GM21367 (cell line): ENCODE measurements around the gene TRIM61.
A peak's percentile ranks its signal among the peaks of the same experiment; 100 is the strongest.
"Not testable (repeated sequence)": the region's sequence is repeated elsewhere in the genome, so short reads cannot be mapped to it uniquely, and the experiment has no call there.

Experiments used
- ATAC-seq: cut with Tn5 transposase; IDR thresholded peaks from one replicate; pipeline ENCODE4 v1.9.1; 2021; ENCODE audit not compliant: unreplicated experiment

TRIM61 gene

DNA sequence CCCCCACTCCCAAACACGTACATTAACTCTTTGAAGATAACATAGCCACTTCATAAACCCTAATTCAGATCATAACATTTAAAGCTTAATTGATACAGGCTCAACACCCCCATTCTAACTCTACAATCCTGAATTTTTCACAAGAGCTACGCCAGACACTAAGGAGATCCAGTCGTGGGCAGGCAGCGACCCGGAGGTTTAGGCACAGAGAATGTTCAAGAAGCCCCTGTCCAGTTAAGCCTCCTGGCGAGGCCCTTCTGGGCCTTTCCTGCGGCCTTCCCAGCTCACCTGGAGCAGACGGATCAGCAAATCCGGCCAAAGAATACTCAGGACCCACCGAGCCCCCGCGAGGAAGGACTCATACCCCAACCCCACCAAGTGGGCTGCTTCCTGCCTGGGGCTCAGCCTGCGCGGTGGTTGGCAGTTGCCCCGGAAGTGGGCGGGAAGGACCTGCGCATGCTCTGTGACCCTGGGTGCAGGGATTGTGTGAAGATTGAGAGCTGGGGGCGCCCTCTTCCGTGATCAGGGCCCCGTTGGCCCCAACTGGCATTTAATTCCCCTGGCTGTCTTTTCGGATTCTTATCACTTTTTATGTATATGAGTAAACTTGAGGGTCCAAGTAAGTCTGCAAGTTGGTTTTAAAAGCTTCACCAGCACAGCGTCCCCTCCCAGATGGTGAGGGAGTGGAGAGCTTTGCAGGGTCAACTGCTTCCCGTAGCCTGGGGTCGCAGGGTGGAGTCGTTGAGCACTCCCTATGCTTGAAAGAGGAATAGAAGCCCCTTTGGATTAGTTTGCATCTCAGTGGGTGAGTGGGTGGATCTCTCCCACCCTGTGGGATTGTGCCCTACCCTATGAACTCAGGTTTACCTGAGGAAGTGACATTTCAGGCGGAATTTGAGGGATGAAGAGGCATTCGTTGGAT lies at the start of gene TRIM61:
Gene TRIM61, minus strand, starts transcription at position 415 of the 922 bp plus-strand sequence. CDS start 7,655 bp downstream, outside the sequence.
- peak; percentile 100 for ATAC-seq

- not testable (repeated sequence) for ATAC-seq
Measured at GRCh38 chr4:165025782-165026181, 48.3 kb upstream of the TRIM61 start.

DNA sequence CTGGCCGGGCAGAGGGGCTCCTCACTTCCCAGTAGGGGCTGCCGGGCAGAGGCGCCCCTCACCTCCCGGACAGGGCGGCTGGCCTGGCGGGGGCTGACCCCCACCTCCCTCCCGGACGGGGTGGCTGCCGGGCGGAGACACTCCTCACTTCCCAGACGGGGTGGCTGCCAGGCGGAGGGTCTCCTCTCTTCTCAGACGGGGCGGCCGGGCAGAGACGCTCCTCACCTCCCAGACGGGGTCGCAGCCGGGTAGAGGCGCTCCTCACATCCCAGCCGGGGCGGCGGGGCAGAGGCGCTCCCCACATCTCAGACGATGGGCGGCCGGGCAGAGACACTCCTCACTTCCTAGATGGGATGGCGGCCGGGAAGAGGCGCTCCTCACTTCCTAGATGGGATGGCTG lies 42.5 kb upstream of the TRIM61 start:
- ATAC-seq = not testable (repeated sequence)

- peak; percentile 79 for ATAC-seq
Measured at GRCh38 chr4:165016971-165017370, 39.5 kb upstream of the TRIM61 start.

GRCh38 chr4:165013691-165014090 lies 36.2 kb upstream of the TRIM61 start:
- ATAC-seq = no peak

DNA sequence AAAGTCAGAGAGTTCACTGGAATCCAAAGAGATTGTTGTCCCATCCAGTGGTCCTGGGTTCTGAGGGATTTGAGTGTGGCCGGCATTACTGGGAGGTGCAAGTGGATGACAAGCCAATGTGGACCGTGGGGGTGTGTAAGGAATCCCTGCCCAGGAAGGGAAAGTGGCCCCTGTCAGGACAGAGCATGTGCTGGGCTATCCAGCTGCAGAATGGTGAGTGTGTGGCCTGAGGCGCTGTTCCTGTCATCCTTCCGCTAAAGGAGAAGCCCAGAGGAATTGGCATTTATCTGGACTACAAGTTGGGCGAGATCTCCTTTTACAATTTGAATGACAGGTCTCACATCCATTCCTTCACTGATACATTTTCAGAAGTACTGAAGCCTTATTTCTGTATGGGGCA lies 33.9 kb upstream of the TRIM61 start:
- ATAC-seq = no peak

DNA sequence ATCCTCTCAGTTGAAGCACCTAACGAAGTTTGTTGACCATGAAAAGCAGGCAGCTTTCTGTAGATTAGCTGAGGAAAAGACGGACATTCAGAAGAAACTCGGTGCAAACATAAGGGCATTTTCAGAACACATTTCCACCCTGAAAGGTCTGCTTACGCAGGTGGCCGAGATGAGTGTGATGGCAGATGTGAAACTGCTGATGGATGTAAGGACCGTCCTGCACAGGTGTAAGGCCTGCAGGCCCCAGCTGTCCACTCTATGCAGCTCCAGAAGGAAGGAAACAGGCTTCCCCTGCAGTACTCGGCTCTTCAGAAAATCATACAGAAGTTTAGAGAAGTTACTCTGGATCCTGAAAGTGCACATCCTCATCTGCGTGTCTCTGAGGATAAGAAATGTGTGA lies 33.5 kb upstream of the TRIM61 start:
- ATAC-seq = no peak

DNA sequence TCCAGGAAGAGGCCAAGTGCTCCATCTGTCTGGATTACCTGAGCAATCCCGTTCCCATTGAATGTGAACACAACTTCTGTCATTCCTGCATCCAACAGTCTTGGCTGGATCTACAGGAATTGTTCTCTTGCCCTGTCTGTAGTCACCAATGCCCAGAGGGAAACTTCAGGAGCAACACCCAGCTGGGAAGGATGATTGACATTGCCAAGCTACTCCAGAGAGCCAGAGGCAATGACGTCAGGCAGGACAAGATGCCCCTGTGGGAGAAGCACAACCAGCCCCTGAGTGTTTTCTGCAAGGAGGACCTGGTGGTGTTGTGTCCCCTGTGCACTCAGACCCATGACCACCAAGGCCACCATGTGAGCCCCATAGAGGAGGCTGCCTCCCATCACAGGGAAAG lies 33.0 kb upstream of the TRIM61 start:
- no peak for ATAC-seq

- no peak for ATAC-seq
Measured at GRCh38 chr4:165009493-165010227, 32.2 kb upstream of the TRIM61 start.

DNA sequence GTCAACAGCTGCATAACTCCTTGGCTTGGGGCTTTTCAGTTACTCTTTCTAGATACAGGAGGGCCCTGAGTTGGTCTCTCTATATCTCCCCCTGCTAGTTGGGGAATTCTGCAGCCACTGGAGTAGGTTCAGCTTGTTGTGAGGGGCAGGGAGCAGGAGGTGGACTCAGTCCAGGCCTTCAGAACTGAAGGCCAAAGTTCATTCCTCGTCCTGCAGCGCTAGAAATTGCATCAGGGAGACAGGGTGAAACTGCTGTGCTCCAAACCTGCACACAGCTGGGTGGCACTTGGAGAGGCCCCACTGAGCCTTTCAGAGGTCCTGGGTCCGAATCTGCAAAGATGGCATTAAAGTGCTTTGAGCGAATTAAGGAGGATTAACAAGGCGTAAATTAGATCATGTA lies 29.4 kb upstream of the TRIM61 start:
- no peak for ATAC-seq

- no peak for ATAC-seq
Measured at GRCh38 chr4:165006456-165006855, 29.0 kb upstream of the TRIM61 start.

DNA sequence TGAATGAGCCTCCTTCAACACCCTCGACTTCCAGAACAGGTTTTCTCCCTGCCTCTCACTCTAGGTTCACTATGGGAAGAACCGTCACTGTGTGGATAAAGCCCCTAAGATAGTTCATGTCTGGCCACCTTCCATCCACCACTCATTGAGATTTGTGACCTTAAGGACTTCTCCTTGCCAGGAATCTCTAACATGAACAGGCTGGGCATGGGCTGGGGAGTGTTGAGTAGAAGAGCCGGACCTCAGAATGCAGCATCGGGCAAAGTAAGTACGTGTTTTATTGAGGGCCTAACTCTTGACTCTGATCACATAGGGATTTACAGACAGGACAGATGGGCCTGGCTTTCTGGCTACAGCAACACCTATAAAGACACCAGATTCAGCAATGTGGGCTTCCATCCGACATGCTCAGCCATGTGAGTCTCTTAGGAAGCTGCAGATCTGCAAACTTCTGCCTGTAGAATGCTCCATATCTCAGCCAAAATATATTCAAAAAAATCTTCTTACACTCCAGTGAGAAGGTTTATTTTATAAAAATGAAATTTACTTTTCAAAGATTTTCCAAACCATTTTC lies 28.0 kb upstream of the TRIM61 start:
- ATAC-seq = no peak

- ATAC-seq = not testable (repeated sequence)
Measured at GRCh38 chr4:165001957-165002356, 24.5 kb upstream of the TRIM61 start.

- ATAC-seq = not testable (repeated sequence)
Measured at GRCh38 chr4:164998526-164999080, 21.1 kb upstream of the TRIM61 start.

- ATAC-seq = no peak
Measured at GRCh38 chr4:164997941-164998340, 20.5 kb upstream of the TRIM61 start.

DNA sequence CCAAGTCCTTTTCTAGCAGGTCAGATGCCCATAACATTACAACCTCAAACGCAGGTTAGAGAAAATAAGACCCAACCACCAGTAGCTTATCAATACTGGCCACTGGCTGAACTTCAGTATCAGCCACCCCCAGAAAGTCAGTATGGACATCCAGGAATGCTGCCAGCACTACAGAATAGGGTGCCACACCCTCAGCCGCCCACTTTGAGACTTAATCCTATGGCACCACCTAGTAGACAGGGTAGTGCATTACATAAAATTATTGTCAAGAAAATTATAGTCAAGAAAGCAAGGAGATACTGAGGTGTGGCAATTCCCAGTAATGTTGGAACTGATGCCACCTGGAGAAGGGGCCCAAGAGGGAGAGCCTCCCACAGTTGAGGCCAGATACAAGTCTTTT lies 19.9 kb upstream of the TRIM61 start:
- no peak for ATAC-seq

DNA sequence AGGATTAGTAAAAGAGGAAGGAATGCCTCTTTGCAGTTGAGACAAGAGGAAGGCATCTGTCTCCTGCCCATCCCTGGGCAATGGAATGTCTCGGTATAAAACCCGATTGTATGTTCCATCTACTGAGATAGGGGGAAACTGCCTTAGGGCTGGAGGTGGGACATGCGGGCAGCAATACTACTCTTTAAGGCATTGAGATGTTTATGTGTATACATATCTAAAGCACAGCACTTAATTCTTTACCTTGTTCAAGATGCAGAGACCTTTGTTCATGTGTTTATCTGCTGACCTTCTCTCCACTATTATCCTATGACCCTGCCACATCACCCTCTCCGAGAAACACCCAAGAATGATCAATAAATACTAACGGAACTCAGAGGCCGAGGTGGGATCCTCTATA lies 18.7 kb upstream of the TRIM61 start:
- ATAC-seq = not testable (repeated sequence)

- not testable (repeated sequence) for ATAC-seq
Measured at GRCh38 chr4:164990786-164991185, 13.3 kb upstream of the TRIM61 start.

DNA sequence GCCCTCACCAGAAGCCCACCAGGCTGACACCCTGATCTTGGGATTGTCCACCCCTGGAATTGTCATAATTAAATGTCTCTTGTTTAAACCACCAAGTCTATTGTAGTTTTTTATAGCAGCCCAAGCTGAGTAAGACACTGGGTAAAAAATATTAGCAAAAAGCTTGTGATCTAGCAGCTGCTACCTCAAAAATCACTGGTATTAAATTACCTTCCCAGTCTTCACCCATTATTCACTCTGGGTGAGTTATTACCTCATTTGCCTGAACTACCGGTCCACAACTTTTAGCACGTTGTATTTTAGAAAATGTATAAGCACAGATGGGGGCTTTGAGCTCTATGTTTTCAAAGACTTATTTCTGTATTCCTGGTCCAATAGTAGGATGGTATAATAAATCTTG lies 12.0 kb upstream of the TRIM61 start:
- no peak for ATAC-seq

GRCh38 chr4:164971929-164972328 lies 5.5 kb downstream of the TRIM61 start:
- ATAC-seq = not testable (repeated sequence)

DNA sequence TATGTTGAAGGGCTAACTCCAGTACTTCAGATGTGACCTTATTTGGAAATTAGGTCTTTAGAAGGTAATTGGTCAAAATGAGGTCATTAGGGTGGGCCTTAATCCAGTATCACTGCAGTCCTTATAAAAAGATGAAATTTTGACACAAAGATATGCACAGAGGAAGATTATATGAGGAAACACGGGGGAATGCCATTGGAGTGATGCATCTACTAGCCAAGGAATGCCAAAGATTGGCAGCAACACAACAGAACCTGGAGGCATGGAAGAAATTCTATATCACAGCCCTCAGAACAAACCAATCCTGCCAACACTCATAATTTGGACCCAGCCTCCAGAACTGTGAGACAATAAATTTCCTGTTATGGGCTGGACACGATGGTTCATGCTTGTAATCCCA lies 17.6 kb downstream of the TRIM61 start:
- ATAC-seq = no peak
